GM04504 (cell line): Measurements from ENCODE around the gene RRP1.

ENCODE experiments used
- DNase-seq: peaks from one replicate; pipeline ENCODE4 v3.0.0-alpha.2; 2012; ENCODE audit warnings: low read depth

Gene RRP1

GRCh38 chr21:43758811-43759210 lies 30.6 kb upstream of the RRP1 start:
- DNase-seq: no peak

DNA sequence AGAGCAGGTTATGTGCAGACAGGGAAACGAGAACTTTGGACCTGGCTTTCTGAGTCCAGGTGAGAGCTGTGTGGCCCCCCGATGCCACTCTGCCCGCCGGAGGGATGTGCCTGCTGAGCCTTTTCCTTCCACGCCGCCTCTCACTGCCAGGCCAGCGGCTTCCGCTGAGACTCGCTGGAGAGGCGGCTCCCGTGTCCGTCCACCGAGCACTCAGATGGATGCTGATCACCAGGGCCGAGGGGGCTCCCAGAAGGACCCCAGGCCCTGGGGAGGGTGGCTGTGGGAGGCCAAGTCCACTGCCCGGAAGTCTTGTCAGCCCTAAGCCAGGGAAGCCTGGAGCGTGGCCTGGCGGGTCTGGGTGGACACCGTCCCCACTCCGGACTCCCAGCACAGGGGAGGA lies 29.7 kb upstream of the RRP1 start:
- DNase-seq: no peak

GRCh38 chr21:43760391-43760958 lies 28.9 kb upstream of the RRP1 start:
- no peak for DNase-seq

- DNase-seq: no peak
Measured at GRCh38 chr21:43761886-43762285, 27.5 kb upstream of the RRP1 start.

DNA sequence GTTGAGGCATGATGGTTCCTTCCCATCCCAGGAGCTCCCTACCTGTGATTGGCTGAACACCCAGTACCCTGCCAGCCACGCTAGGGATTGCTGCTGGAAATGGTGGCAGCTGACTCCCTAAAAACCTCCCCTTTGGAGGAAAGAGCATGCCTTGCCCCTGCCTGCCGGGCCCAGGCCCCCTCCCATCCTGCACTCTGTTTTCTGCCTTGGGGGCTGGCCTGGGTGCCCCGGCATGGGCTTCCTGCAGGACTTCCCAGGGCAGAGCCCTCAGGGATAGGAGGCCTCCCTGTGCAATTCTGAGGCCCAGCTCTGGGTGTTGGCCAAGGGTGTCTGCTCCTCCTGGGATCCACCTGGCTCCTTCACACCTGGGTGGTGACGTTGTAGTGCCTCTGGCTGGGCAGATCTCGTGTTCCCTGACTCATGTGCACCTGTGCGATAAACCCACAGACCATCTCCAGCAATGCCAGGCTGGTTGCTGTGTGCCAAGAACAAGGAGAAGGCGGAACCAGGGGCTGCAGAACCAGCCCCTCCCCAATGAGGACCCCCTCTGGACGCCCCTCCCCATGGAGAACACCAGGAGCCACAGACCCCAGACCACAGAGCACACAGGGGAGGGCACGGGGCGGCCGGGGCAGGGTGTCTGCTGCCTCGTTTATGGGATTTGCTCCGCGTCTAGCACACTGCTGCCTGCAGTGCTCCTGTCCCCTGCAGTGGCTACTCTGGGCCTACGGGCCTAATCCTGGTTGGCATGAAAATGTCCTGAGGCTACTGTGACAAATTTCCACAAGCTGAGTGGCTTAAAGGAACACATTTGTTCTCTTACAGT lies 26.9 kb upstream of the RRP1 start:
- no peak for DNase-seq

DNA sequence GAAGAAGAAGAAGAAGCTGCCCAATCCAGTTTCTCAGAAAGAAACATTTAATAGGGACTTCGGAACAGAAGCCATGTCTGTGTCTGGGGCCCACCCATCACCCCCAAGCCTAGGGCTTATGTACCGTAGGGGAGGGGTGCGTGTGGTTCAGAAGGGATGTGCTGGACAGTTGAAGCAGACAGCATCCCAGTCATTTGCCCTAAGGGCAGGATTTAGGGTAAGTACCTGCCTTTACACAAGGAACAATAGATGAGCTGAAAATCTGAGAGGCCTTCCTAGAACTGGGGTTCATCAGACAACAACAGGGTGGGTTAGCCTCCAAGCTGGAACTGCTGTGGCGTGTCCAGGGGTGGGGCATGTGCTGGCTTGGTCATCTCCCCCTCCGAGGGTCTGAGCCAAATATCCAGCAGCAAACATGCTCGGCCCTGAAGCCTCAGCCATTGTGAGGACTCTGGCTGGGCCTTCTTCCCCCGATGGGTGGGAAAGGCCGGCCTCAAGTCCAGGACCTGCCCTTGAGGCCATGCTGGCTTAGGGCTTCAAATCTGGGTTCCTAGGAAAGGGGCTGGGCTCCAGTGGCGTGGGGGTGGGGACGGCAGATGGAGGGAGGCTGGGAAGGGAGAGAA lies 25.4 kb upstream of the RRP1 start:
- DNase-seq: no peak

DNA sequence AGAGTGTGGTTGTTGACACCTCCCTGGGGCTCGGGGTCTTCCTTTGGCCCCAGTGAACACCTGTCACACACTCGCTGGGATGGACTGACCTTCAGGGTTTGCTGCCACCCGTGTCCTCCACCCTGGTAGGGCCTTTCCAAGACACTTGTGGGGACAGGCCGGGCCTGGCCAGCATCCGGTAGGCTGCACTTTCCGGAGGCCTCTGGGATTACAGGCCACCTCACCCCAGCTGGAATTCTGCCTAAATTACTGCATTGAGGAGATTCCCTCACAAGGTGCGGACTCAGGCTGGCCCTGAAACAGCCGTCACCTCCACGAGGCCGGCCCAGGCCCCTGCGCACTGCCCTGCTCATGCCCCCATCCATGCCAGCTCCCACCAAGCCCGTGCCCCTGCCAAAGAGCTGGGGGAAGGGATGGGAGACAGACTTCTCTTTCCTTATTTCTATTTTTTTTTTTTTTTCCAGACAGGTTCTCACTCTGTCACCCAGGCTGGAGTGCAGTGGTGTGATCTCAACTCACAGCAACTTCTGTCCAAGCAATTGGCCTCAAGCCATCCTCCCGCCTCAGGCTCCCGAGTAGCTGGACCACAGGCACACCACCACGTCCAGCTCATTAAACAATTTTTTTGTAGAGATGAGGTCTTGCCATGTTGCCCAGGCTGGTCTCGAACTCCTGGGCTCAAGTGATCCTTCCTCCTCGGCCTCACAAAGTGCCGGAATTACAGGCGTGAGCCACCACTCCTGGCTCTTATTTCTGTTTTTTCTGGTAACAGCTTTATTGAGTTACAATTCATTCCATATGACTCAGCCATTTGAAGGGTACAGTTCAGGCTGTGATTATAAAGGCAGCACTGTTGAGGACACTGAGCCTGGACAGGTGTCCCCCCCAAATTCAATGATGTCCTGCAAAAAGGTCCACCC lies 24.5 kb upstream of the RRP1 start:
- DNase-seq: no peak

- DNase-seq: no peak
Measured at GRCh38 chr21:43766734-43767497, 22.5 kb upstream of the RRP1 start.

- DNase-seq: no peak
Measured at GRCh38 chr21:43767498-43767983, 21.8 kb upstream of the RRP1 start.

DNA sequence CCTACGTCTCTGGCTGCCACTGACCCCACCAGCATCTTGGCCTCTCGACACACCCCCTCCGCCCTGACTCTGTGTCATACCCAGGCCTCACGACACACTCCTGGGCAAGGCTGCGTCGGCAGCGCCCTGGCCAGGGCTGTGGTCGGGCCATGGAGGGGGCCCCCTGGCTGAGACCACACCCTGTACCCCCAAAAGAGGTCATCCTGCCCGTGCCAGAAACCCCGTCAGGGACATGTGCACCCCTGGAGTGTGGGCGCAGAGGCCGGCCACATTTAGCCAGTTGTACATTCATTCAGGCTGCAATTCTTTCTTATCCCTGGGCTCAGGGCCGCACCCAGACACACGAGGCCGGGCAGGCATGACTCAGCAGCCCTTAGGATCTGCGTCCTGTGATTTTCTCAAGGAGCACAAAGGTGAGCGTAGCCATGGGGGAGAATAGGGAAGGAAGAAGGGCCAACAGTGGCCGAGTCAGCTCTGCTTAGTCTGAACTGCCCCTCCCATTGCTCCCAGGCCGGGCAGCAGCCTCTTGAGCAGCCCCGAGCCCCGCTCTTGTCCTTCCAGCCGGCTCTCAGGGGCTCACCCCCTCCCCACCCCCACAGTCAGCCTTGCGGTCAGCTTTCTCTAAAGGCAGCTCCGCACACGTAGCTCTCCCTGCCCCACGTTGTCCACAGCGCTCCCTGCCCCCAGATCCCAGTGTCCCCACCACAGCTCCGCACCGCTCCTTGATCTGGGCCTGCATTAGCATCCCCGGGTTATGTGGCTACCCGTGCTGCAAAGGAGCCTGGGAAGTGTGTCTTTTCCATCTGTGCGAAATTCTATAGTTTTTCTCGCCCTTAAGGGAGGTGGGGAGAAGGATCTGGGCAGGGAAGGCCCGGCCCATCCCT lies 21.2 kb upstream of the RRP1 start:
- DNase-seq: peak; percentile 45

- no peak for DNase-seq
Measured at GRCh38 chr21:43768868-43769167, 20.6 kb upstream of the RRP1 start.

DNA sequence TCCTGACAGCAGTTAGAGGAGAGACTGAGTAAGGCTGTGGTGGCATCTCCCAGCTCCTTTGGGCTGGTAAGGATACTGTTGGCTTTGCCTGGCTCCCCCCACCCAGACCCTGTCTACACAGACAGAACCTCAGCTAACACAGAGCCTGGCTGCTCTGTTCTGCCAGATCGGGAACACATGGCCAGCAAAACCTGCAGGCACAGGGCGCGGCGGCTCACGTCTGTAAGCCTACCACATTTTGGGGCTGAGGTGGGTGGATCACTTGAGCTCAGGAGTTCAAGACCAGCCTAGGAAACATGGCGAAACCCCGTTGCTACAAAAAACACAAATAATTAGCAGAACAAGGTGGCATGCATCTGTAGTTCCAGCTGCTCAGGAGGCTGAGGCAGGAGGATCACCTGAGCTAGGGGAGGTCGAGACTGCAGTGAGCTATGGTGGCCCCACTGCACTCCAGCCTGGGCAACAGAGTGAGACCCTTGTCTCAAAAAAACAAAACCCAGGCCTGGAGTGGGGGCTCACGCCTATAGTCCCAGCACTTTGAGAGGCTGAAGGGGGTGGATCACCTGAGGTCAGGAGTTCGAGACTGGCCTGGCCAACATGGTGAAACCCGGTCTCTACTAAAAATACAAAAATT lies 19.9 kb upstream of the RRP1 start:
- no peak for DNase-seq

DNA sequence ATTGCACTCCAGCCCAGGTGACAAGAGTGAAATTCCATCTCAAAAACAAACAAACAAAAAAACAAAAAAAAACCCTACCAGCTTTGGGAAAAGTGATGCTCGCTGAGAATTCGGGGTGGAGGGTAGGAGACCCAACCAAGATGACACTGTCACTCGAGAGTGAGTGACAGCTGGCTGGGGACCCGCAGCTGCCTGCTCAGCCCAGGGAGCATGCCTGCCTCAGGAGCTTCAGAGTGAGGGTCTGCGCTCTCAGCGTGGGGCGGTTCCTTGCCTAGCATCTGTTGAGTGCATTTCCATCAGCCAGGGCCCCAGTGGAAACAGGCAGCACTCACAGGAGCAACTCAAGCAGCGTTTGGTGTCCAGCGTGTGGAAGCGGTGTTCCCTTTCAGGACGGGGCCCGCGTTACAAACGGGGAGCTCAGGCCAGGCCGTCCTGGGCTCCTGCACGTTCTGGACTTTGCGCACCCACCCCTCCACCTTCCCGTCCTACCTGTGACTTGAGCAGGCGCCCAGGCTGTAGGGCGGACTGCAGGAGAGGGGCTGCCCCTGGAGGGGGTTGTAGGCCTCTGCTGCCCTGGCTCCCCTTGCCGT lies 19.2 kb upstream of the RRP1 start:
- no peak for DNase-seq

- DNase-seq: no peak
Measured at GRCh38 chr21:43771199-43771675, 18.1 kb upstream of the RRP1 start.

GRCh38 chr21:43771698-43772424 lies 17.5 kb upstream of the RRP1 start:
- DNase-seq: no peak

GRCh38 chr21:43772425-43772821 lies 17.0 kb upstream of the RRP1 start:
- DNase-seq: no peak

DNA sequence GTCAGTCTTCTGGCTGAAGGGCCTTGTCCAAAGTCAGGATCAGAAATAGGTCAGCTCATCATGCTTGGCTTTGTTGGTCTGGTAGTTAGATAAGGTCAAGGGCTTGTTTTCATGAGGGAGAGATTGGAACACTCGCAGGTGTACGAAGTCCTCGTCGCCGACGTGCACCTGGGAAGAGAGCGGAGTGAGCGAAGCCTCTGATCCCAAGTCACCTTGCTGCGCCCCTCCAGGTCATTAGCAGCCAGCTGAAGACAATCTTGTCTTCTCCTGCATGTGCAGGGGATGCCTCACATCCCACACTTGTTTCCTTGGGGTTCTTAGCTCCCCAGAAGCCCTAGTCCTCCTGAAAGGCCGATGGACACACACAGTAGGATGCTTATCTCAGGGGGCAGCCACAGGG lies 15.2 kb upstream of the RRP1 start:
- DNase-seq: no peak

DNA sequence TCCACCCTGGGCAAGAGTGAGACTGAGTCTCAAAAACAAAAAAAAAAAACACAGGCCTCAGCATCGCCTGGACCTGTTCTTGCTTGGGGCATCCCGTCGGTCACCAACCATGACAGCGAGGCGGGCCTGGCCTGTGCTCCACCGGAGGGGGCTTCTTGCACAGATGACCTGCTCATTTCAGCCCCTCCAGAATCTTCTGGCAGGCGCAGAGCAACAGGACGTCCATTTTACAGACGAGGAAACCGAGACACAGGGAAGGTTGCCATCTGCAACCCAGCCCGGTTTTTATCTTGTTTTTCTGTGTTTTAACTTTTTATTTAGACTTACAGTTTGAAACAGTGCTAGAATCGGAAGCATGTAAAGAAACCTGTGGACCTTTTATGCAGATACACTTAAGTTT lies 14.2 kb upstream of the RRP1 start:
- no peak for DNase-seq
